Right lobe of liver (tissue), 4 donors: ENCODE data around the gene PIGT.

Experiments used
- POLR2A ChIP-seq: fragments of 450-650 bp; IDR thresholded peaks from one replicate; pipeline ENCODE4 v1.6.1; 2017; ENCODE audit warnings: antibody characterized with exemption, mild to moderate bottlenecking
- TF ChIP-seq, protein P1 (sequence below), 4 donors: fragments of 200-600 bp in 3 of 4; fragments of 450-650 bp in 1 of 4; IDR thresholded peaks; one replicate each; pipeline versions ENCODE4 v1.5.1 to v1.8.0; 2016 to 2022; ENCODE audit warnings: antibody characterized with exemption in 4 of 4, mild to moderate bottlenecking in 2 of 4
- donor health status: DM: no; HTN: no; CAD: no.
- donor health status: DM: no; HTN: no; CAD: no.
- donor health status: DM: no; HTN: yes; CAD: no.

DNA sequence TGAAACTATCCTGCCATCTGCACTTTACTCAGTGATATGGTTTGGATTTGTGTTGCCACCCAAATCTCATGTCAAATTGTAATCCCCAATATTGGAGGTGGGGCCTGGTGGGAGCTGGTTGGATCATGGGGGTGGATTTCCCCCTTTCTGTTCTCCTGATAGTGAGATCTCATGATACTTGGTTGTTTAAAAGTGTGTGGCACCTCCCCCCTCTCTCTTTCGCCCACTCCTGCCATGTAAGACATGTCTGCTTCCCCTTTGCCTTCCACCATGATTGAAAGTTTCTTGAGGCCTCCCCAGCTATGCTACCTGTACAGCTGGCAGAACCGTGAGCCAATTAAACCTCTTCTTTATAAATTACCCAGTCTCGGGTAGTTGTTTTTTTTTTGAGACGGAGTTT lies 18.0 kb downstream of the PIGT start:
- TF ChIP-seq, protein P1, sequence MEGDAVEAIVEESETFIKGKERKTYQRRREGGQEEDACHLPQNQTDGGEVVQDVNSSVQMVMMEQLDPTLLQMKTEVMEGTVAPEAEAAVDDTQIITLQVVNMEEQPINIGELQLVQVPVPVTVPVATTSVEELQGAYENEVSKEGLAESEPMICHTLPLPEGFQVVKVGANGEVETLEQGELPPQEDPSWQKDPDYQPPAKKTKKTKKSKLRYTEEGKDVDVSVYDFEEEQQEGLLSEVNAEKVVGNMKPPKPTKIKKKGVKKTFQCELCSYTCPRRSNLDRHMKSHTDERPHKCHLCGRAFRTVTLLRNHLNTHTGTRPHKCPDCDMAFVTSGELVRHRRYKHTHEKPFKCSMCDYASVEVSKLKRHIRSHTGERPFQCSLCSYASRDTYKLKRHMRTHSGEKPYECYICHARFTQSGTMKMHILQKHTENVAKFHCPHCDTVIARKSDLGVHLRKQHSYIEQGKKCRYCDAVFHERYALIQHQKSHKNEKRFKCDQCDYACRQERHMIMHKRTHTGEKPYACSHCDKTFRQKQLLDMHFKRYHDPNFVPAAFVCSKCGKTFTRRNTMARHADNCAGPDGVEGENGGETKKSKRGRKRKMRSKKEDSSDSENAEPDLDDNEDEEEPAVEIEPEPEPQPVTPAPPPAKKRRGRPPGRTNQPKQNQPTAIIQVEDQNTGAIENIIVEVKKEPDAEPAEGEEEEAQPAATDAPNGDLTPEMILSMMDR (IDR thresholded peaks at IDR 0.05) = no peak
- TF ChIP-seq POLR2A = no peak
